LHCN-M2 (cell line): Measurements from ENCODE around the gene CERS4. TPM values are rescaled to one million over a fixed set of nuclear protein-coding genes. Genes with fewer than 3 reads are reported as not detected.
"Not testable (repeated sequence)": the region's sequence is repeated elsewhere in the genome, so short reads cannot be mapped to it uniquely, and the experiment has no call there.

ENCODE experiments used
- DNase-seq: peaks from one replicate; pipeline ENCODE4 v3.0.0-alpha.2; 2012; ENCODE audit warnings: low read depth
- total RNA-seq: library from RNA; depleted of rRNA; stranded (reverse); fragments of >200 nt; gene quantifications from 2 replicates; pipeline ENCODE4 v1.2.3, GENCODE V29; 2014

CERS4 gene
- total RNA-seq, 1 experiment from 2014 or later: not detected

GRCh38 chr19:8209462-8210378 is 550 bp downstream of the CERS4 start:
- DNase-seq: no peak

- no peak for DNase-seq
Observed at GRCh38 chr19:8210421-8211101, 1.4 kb downstream of the CERS4 start.

GRCh38 chr19:8212212-8212611 is 3.0 kb downstream of the CERS4 start:
- DNase-seq: no peak

GRCh38 chr19:8212916-8213315 is 3.7 kb downstream of the CERS4 start:
- no peak for DNase-seq

- DNase-seq: no peak
Observed at GRCh38 chr19:8213827-8214672, 4.9 kb downstream of the CERS4 start.

- DNase-seq: no peak
Observed at GRCh38 chr19:8214802-8215201, 5.6 kb downstream of the CERS4 start.

GRCh38 chr19:8215783-8216182 is 6.6 kb downstream of the CERS4 start:
- no peak for DNase-seq

GRCh38 chr19:8216357-8216756 is 7.2 kb downstream of the CERS4 start:
- no peak for DNase-seq

- DNase-seq: not testable (repeated sequence)
Observed at GRCh38 chr19:8218127-8218526, 9.0 kb downstream of the CERS4 start.

- DNase-seq: no peak
Observed at GRCh38 chr19:8220481-8220880, 11.3 kb downstream of the CERS4 start.

- DNase-seq: no peak
Observed at GRCh38 chr19:8221161-8221560, 12.0 kb downstream of the CERS4 start.

GRCh38 chr19:8223442-8223841 is 14.3 kb downstream of the CERS4 start:
- not testable (repeated sequence) for DNase-seq

GRCh38 chr19:8224394-8225145 is 15.4 kb downstream of the CERS4 start:
- no peak for DNase-seq

- no peak for DNase-seq
Observed at GRCh38 chr19:8231073-8231604, 22.0 kb downstream of the CERS4 start.

GRCh38 chr19:8233370-8233769 is 24.2 kb downstream of the CERS4 start:
- DNase-seq: no peak

- DNase-seq: no peak
Observed at GRCh38 chr19:8237026-8237425, 27.9 kb downstream of the CERS4 start.

GRCh38 chr19:8238251-8238650 is 29.1 kb downstream of the CERS4 start:
- DNase-seq: no peak

- no peak for DNase-seq
Observed at GRCh38 chr19:8239528-8240273, 30.5 kb downstream of the CERS4 start.

- DNase-seq: peak; percentile 84
Observed at GRCh38 chr19:8240274-8241229, 31.4 kb downstream of the CERS4 start.
